CD4-positive, alpha-beta T cell treated with Interleukin-4 for 4 hours (primary cell): ENCODE data around the gene CNFN.

Experiments
- DNase-seq: peaks from one replicate; pipeline ENCODE4 v3.0.0-alpha.2; 2020

The CNFN gene

GRCh38 chr19:42407816-42408175 is 17.7 kb upstream of the CNFN start:
- DNase-seq: no peak

- DNase-seq: no peak
These were observed 17.2 kb upstream of the CNFN start for GRCh38 chr19:42407085-42407815.

GRCh38 chr19:42406111-42406510 is 16.0 kb upstream of the CNFN start:
- no peak for DNase-seq

- no peak for DNase-seq
These were observed 13.5 kb upstream of the CNFN start for GRCh38 chr19:42403586-42403985.

- DNase-seq: no peak
These were observed 12.4 kb upstream of the CNFN start for GRCh38 chr19:42402376-42403116.

GRCh38 chr19:42401365-42402303 is 11.5 kb upstream of the CNFN start:
- peak; percentile 67 for DNase-seq

GRCh38 chr19:42400404-42400803 is 10.3 kb upstream of the CNFN start:
- DNase-seq: no peak

GRCh38 chr19:42397263-42398166 is 7.4 kb upstream of the CNFN start:
- no peak for DNase-seq

GRCh38 chr19:42396381-42397262 is 6.5 kb upstream of the CNFN start:
- DNase-seq: peak; percentile 97

- DNase-seq: no peak
These were observed 4.7 kb upstream of the CNFN start for GRCh38 chr19:42394751-42395150.

- DNase-seq: no peak
These were observed 2.1 kb upstream of the CNFN start for GRCh38 chr19:42392165-42392564.

- DNase-seq: no peak
These were observed 1.1 kb downstream of the CNFN start for GRCh38 chr19:42388851-42389489.

GRCh38 chr19:42386974-42387707 is 3.0 kb downstream of the CNFN start:
- DNase-seq: peak; percentile 32

GRCh38 chr19:42380155-42380554 is 9.9 kb downstream of the CNFN start:
- DNase-seq: no peak

- no peak for DNase-seq
These were observed 11.6 kb downstream of the CNFN start for GRCh38 chr19:42378225-42379215.

- DNase-seq: no peak
These were observed 13.9 kb downstream of the CNFN start for GRCh38 chr19:42376177-42376555.

- DNase-seq: no peak
These were observed 14.5 kb downstream of the CNFN start for GRCh38 chr19:42375415-42376176.

- no peak for DNase-seq
These were observed 15.2 kb downstream of the CNFN start for GRCh38 chr19:42374826-42375376.
